ENCODE results near the gene OR2T10. TPM values are rescaled to one million over a fixed set of nuclear protein-coding genes. Genes with fewer than 3 reads are reported as not detected.
"Not testable (repeated sequence)": the region's sequence is repeated elsewhere in the genome, so short reads cannot be mapped to it uniquely, and the experiment has no call there.

The OR2T10 gene
- total and polyA plus RNA-seq, 2 of the 8 experiments (the other 6 are each of a cell fraction or from before 2014, with no cell fraction given): not detected

DNA sequence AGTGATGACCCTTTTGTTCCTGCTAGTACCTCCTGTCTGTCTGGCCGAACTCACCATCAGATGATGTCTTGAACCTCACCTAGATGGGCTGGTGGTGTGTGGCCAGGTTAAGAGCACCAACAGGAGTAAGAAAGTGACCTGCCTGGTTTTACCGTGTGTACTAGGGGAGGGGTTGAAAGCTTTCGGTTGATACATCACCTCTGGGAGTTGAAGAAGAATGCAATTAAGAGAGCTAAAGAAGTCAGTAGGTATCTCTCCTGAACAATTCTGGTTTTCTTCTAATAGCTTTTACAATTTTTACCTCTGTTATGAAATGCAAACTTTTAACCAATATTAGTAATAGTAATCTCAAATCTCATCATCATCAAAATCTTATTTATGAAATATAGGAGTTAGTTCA, 34.8 kb downstream of the OR2T10 start, which contains the start of gene OR2T29:
TSS of gene OR2T29 (minus strand) at position 101 of the 400 bp plus-strand sequence. CDS start 3,281 bp downstream, outside the sequence.
- H3K4me3 ChIP-seq (ENCODE audit: extremely low read depth in 1 of 4, insufficient read depth in 2 of 4, low read depth in 3 of 4, low read length in 4 of 4); H2AFZ ChIP-seq (ENCODE audit: low read length); H2AK5ac ChIP-seq (ENCODE audit: low read depth, low read length); DNase-seq (ENCODE audit: low read depth in 1 of 2, low spot score in 2 of 2); H3K14ac ChIP-seq (ENCODE audit: insufficient read length); H2BK120ac ChIP-seq (replicated peaks; ENCODE audit: low read depth, low read length); H3K79me1 ChIP-seq (ENCODE audit: low read depth, low read length); H4K20me1 ChIP-seq (replicated peaks in 1 of 2; ENCODE audit: control insufficient read depth in 1 of 2, insufficient read depth in 2 of 2, low read length in 2 of 2); H3K79me2 ChIP-seq (ENCODE audit: control insufficient read depth in 1 of 2, insufficient read depth in 2 of 2, low read length in 2 of 2); H3K27me3 ChIP-seq (replicated peaks in 1 of 4; ENCODE audit: control insufficient read depth in 3 of 4, extremely low read depth in 1 of 4, insufficient read depth in 3 of 4, low read length in 3 of 4); H3K4ac ChIP-seq (replicated peaks; ENCODE audit: insufficient read length, low read depth, low read length); H4K5ac ChIP-seq (ENCODE audit: insufficient read length, low read depth, low read length); H2BK12ac ChIP-seq (ENCODE audit: low read depth, low read length); H4K8ac ChIP-seq (ENCODE audit: extremely low read depth, insufficient read depth, low read length); CTCF ChIA-PET (ENCODE audit: partially characterized antibody); H3K36me3 ChIP-seq (ENCODE audit: control insufficient read depth in 2 of 4, insufficient read depth in 4 of 4, low read length in 3 of 4); H3K23ac ChIP-seq (ENCODE audit: insufficient read length); H3K9ac ChIP-seq (replicated peaks in 1 of 4; ENCODE audit: extremely low read depth in 1 of 4, low read depth in 3 of 4, low read length in 3 of 4); H4K91ac ChIP-seq (replicated peaks; ENCODE audit: insufficient read length, low read length); H2BK15ac ChIP-seq (ENCODE audit: low read length); H2BK20ac ChIP-seq (ENCODE audit: low read length); POLR2A ChIA-PET (ENCODE audit: partially characterized antibody); H3K4me1 ChIP-seq (replicated peaks in 1 of 4; ENCODE audit: control insufficient read depth in 3 of 4, insufficient read depth in 4 of 4, low read length in 3 of 4); H2BK5ac ChIP-seq (ENCODE audit: low read depth, low read length); FAIRE-seq; H3K27ac ChIP-seq (ENCODE audit: low read depth, low read length); H3K4me2 ChIP-seq (ENCODE audit: insufficient read depth in 1 of 2, low read depth in 2 of 2, low read length in 2 of 2); H3K23me2 ChIP-seq (ENCODE audit: low read depth, low read length); H3K18ac ChIP-seq (ENCODE audit: extremely low read depth, low read length); H3K56ac ChIP-seq (replicated peaks; ENCODE audit: insufficient read length, low read depth, low read length): not testable (repeated sequence)
- WGBS, 2 experiments (ENCODE audit: extremely low coverage in 1 of 2, insufficient coverage in 1 of 2, insufficient read length in 1 of 2, insufficient replicate concordance in 2 of 2, low coverage in 1 of 2, low lambda C conversion rate in 2 of 2, missing lambda C conversion rate in 1 of 2): 90% methylated on average over 3 of the region's 3 CpGs; no CpG with 5 or more reads in 1 of the 2 experiments
- peaks cover 0 to 11% of the 10 kb centered on the region in 2 experiments; a peak in 2 of 4 replicates for H3K9me3 ChIP-seq (ENCODE audit: insufficient read depth in 2 of 2, low read depth in 1 of 2, low read length in 1 of 2)

DNA sequence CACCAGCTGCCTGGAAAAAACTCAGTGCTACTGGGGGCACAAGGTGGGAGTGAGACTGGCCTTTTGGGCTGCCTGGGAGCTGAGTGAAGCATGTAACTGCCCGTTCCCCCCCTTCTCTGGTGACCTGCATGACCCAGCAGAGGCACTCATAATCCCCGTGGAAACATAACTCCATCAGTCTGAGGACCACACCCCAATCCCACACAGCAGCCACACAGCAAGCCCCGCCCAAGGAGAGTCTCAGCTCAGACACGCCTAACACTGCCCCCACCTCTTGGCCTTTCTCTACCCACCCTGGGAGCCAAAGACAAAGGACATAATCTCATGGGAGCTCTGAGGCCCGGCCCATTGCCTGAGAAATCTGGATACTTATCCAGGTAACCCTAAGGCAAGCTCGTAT, 46.5 kb downstream of the OR2T10 start:
- H3K9me3 ChIP-seq (ENCODE audit: insufficient read depth in 2 of 2, low read depth in 1 of 2, low read length in 1 of 2): peaks cover 0 to 10% of the 10 kb centered on the region in 2 experiments; a peak in 2 of 4 replicates
- H2BK12ac ChIP-seq (ENCODE audit: low read depth, low read length); H3K4me3 ChIP-seq (ENCODE audit: extremely low read depth in 1 of 4, insufficient read depth in 2 of 4, low read depth in 3 of 4, low read length in 4 of 4); H3K79me1 ChIP-seq (ENCODE audit: low read depth, low read length); H3K36me3 ChIP-seq (ENCODE audit: control insufficient read depth in 2 of 4, insufficient read depth in 4 of 4, low read length in 3 of 4); H3K23me2 ChIP-seq (ENCODE audit: low read depth, low read length); H3K4me2 ChIP-seq (ENCODE audit: insufficient read depth in 1 of 2, low read depth in 2 of 2, low read length in 2 of 2); H4K91ac ChIP-seq (replicated peaks; ENCODE audit: insufficient read length, low read length); H2AK5ac ChIP-seq (ENCODE audit: low read depth, low read length); DNase-seq (ENCODE audit: low read depth in 1 of 2, low spot score in 2 of 2); H4K20me1 ChIP-seq (replicated peaks in 1 of 2; ENCODE audit: control insufficient read depth in 1 of 2, insufficient read depth in 2 of 2, low read length in 2 of 2); H2BK5ac ChIP-seq (ENCODE audit: low read depth, low read length); H3K18ac ChIP-seq (ENCODE audit: extremely low read depth, low read length); H3K9ac ChIP-seq (replicated peaks in 1 of 4; ENCODE audit: extremely low read depth in 1 of 4, low read depth in 3 of 4, low read length in 3 of 4); H3K23ac ChIP-seq (ENCODE audit: insufficient read length); H4K5ac ChIP-seq (ENCODE audit: insufficient read length, low read depth, low read length); H3K27me3 ChIP-seq (replicated peaks in 1 of 4; ENCODE audit: control insufficient read depth in 3 of 4, extremely low read depth in 1 of 4, insufficient read depth in 3 of 4, low read length in 3 of 4); POLR2A ChIA-PET (ENCODE audit: partially characterized antibody); H3K56ac ChIP-seq (replicated peaks; ENCODE audit: insufficient read length, low read depth, low read length); H2BK120ac ChIP-seq (replicated peaks; ENCODE audit: low read depth, low read length); FAIRE-seq; H2AFZ ChIP-seq (ENCODE audit: low read length); H3K79me2 ChIP-seq (ENCODE audit: control insufficient read depth in 1 of 2, insufficient read depth in 2 of 2, low read length in 2 of 2); H3K27ac ChIP-seq (ENCODE audit: low read depth, low read length); H2BK15ac ChIP-seq (ENCODE audit: low read length); H4K8ac ChIP-seq (ENCODE audit: extremely low read depth, insufficient read depth, low read length); CTCF ChIA-PET (ENCODE audit: partially characterized antibody); H2BK20ac ChIP-seq (ENCODE audit: low read length); H3K4ac ChIP-seq (replicated peaks; ENCODE audit: insufficient read length, low read depth, low read length); H3K4me1 ChIP-seq (replicated peaks in 1 of 4; ENCODE audit: control insufficient read depth in 3 of 4, insufficient read depth in 4 of 4, low read length in 3 of 4); H3K14ac ChIP-seq (ENCODE audit: insufficient read length): not testable (repeated sequence)
- no CpG with 5 or more reads among the region's 6 CpGs for WGBS, 2 experiments (ENCODE audit: extremely low coverage in 1 of 2, insufficient coverage in 1 of 2, insufficient read length in 1 of 2, insufficient replicate concordance in 2 of 2, low coverage in 1 of 2, low lambda C conversion rate in 2 of 2, missing lambda C conversion rate in 1 of 2)

Data from H1 (cell line).